Neural cell (in vitro differentiated cells): ENCODE data around the gene CENPP. TPM values are rescaled to one million over a fixed set of nuclear protein-coding genes. Genes with fewer than 3 reads are reported as not detected.

Source experiments
- H2AFZ ChIP-seq: fragments of 200-600, 300-800 bp; sonication (generic), shearing (Covaris generic); 2 replicates; pipeline ENCODE4 v1.6.0; 2014; ENCODE audit warnings: low read depth, mild to moderate bottlenecking, antibody characterized with exemption, low read length, moderate library complexity
- H3F3A ChIP-seq: fragments of 200-600 bp; shearing (Covaris generic); 2 replicates; pipeline ENCODE4 v1.6.1; 2016; ENCODE audit warnings: mild to moderate bottlenecking, moderate library complexity, mixed read lengths, antibody characterized with exemption, low read length; ENCODE audit not compliant: insufficient read depth, poor library complexity, severe bottlenecking
- H3K27ac ChIP-seq: fragments of 200-600, 300-800 bp; sonication (generic), shearing (Covaris generic); 2 replicates; pipeline ENCODE4 v1.5.1; 2014; ENCODE audit warnings: mild to moderate bottlenecking, low read length, moderate library complexity
- H3K27me3 ChIP-seq: fragments of 300-800, 200-600 bp; sonication (generic), shearing (Covaris generic); 2 replicates; pipeline ENCODE4 v1.6.0; 2014; ENCODE audit warnings: mild to moderate bottlenecking, low read depth, low read length, moderate library complexity; ENCODE audit not compliant: insufficient read depth
- H3K36me3 ChIP-seq: fragments of 300-800, 200-600 bp; sonication (generic), shearing (Covaris generic); 2 replicates; pipeline ENCODE4 v1.5.1; 2014; ENCODE audit warnings: mild to moderate bottlenecking, antibody characterized with exemption, low read length, moderate library complexity; ENCODE audit not compliant: insufficient read depth
- H3K4me2 ChIP-seq: fragments of 300-800, 200-600 bp; sonication (generic), shearing (Covaris generic); 2 replicates; pipeline ENCODE4 v1.6.0; 2014; ENCODE audit warnings: mild to moderate bottlenecking, low read length
- H3K4me3 ChIP-seq: fragments of 300-800, 200-600 bp; sonication (generic), shearing (Covaris generic); 2 replicates; pipeline ENCODE4 v1.5.1; 2014; ENCODE audit warnings: mild to moderate bottlenecking, low read length, moderate library complexity
- H3K79me2 ChIP-seq: fragments of 200-600 bp; shearing (Covaris generic); replicated peaks from 2 replicates; pipeline ENCODE4 v1.6.0; 2014; ENCODE audit warnings: mild to moderate bottlenecking, low read length, moderate library complexity; ENCODE audit not compliant: insufficient read depth
- H3K9ac ChIP-seq: fragments of 300-800, 200-600 bp; sonication (generic), shearing (Covaris generic); 2 replicates; pipeline ENCODE4 v1.6.1; 2016; ENCODE audit warnings: mild to moderate bottlenecking, low read length, mixed read lengths
- H3K9me2 ChIP-seq: fragments of 200-600 bp; shearing (Covaris generic); 2 replicates; pipeline ENCODE4 v1.6.1; 2016; ENCODE audit warnings: mild to moderate bottlenecking, low read length, mixed read lengths; ENCODE audit not compliant: insufficient read depth
- H3K9me3 ChIP-seq: fragments of 200-600, 300-800 bp; sonication (generic), shearing (Covaris generic); 2 replicates; pipeline ENCODE4 v1.6.1; 2016; ENCODE audit warnings: mild to moderate bottlenecking, mixed run types, low read length, moderate library complexity, mixed read lengths
- H4K20me1 ChIP-seq: fragments of 200-600 bp; shearing (Covaris generic); 2 replicates; pipeline ENCODE4 v1.6.1; 2016; ENCODE audit warnings: mild to moderate bottlenecking, mixed run types; ENCODE audit not compliant: insufficient read depth
- EP300 ChIP-seq: fragments of 450-650 bp; conservative IDR thresholded peaks from 2 replicates; pipeline ENCODE4 v1.6.1; 2014; ENCODE audit warnings: antibody characterized with exemption, mild to moderate bottlenecking, moderate library complexity; ENCODE audit not compliant: poor library complexity, severe bottlenecking
- EZH2 ChIP-seq: fragments of 200-600, 300-800 bp; shearing (Covaris generic), sonication (generic); IDR thresholded peaks from 2 replicates; pipeline ENCODE4 v1.6.1; 2014; ENCODE audit warnings: antibody characterized with exemption, low read length, borderline replicate concordance, mild to moderate bottlenecking; ENCODE audit not compliant: insufficient read depth, poor library complexity, severe bottlenecking
- MXI1 ChIP-seq: fragments of 450-650 bp; conservative IDR thresholded peaks from 2 replicates; pipeline ENCODE4 v1.6.1; 2014; ENCODE audit warnings: antibody characterized with exemption, mild to moderate bottlenecking; ENCODE audit not compliant: poor library complexity, severe bottlenecking
- POLR2AphosphoS5 ChIP-seq: IDR thresholded peaks from 2 replicates; pipeline ENCODE4 v1.6.1; 2012
- RAD21 ChIP-seq: fragments of 450-650 bp; conservative IDR thresholded peaks from 2 replicates; pipeline ENCODE4 v1.6.1; 2014; ENCODE audit warnings: antibody characterized with exemption, mild to moderate bottlenecking, moderate library complexity
- SMC3 ChIP-seq: fragments of 450-650 bp; conservative IDR thresholded peaks from 2 replicates; pipeline ENCODE4 v1.6.1; 2014; ENCODE audit warnings: antibody characterized with exemption, mild to moderate bottlenecking, moderate library complexity; ENCODE audit not compliant: poor library complexity
- TAF1 ChIP-seq: IDR thresholded peaks from 2 replicates; pipeline ENCODE4 v1.6.1; 2012; ENCODE audit warnings: low read depth
- polyA plus RNA-seq: library from polyadenylated mRNA; depleted of rRNA; stranded (reverse); fragments of >200 nt; gene quantifications from 2 replicates; pipeline ENCODE4 v1.2.3, GENCODE V29; 2014
- TF ChIP-seq, protein P1 (sequence below): IDR thresholded peaks from 2 replicates; pipeline ENCODE4 v1.6.1; 2012; ENCODE audit warnings: borderline replicate concordance
- TF ChIP-seq, protein P2 (sequence below): fragments of 450-650 bp; IDR thresholded peaks from 2 replicates; pipeline ENCODE4 v1.5.1; 2014; ENCODE audit warnings: antibody characterized with exemption, mild to moderate bottlenecking, moderate library complexity; ENCODE audit not compliant: poor library complexity, severe bottlenecking

CENPP gene
- polyA plus RNA-seq, 1 donor from 2014 or later: 5.0 TPM

DNA sequence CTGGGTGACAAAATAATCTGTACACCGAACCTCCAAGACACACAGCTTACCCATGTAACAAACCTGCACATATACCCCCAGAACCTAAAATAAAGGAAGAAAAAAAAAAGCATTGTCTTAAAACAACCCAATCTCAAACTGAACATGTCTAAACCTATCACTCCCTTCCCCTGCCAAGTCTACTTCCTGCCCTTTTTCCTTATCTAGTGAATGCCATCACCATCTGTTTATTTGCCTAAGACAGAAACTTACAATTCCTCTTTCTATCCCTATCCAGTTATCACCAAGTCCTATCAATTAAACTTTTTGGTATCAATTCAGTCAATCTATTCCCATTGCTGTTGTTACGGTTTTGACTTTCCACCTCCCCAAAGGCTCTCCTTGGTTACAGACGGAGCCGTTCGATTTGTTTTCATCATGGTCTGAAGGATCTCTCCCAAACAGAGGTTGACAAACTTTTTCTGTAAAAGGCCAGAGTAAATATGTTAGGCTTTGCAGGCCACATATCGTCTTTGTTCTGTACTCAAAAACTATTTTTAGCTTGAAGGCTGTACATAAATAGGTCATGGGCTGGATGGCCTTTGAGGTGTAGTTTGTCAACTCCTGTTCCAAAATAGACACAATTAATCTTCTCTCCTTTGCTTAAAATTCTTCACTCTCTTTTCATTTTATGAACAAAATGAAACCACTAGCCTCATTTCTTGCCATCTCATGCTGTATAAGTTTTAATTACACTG is 12.7 kb upstream of the CENPP start:
- Histone ChIP-seq H3K9me2 (no peaks in the 10 kb centered on the region), H3K27me3 (no peaks in the 10 kb centered on the region), H3K9me3 (no peaks in the 10 kb centered on the region), H2AFZ (no peak overlapping the region), H3K36me3 (peaks cover 7% of the 10 kb centered on the region), H3K9ac (no peak overlapping the region), H3K4me2 (no peak overlapping the region), H3K27ac (no peak overlapping the region), H3F3A (no peaks in the 10 kb centered on the region), H4K20me1 (no peaks in the 10 kb centered on the region), H3K79me2 (no peaks in the 10 kb centered on the region), H3K4me3 (no peak overlapping the region)
- TF ChIP-seq RAD21 (no peak), EZH2 (no peak), MXI1 (no peak), EP300 (no peak), TAF1 (no peak), SMC3 (no peak), POLR2AphosphoS5 (no peak)
- TF ChIP-seq, protein P1, sequence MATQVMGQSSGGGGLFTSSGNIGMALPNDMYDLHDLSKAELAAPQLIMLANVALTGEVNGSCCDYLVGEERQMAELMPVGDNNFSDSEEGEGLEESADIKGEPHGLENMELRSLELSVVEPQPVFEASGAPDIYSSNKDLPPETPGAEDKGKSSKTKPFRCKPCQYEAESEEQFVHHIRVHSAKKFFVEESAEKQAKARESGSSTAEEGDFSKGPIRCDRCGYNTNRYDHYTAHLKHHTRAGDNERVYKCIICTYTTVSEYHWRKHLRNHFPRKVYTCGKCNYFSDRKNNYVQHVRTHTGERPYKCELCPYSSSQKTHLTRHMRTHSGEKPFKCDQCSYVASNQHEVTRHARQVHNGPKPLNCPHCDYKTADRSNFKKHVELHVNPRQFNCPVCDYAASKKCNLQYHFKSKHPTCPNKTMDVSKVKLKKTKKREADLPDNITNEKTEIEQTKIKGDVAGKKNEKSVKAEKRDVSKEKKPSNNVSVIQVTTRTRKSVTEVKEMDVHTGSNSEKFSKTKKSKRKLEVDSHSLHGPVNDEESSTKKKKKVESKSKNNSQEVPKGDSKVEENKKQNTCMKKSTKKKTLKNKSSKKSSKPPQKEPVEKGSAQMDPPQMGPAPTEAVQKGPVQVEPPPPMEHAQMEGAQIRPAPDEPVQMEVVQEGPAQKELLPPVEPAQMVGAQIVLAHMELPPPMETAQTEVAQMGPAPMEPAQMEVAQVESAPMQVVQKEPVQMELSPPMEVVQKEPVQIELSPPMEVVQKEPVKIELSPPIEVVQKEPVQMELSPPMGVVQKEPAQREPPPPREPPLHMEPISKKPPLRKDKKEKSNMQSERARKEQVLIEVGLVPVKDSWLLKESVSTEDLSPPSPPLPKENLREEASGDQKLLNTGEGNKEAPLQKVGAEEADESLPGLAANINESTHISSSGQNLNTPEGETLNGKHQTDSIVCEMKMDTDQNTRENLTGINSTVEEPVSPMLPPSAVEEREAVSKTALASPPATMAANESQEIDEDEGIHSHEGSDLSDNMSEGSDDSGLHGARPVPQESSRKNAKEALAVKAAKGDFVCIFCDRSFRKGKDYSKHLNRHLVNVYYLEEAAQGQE: no peak
- TF ChIP-seq, protein P2, sequence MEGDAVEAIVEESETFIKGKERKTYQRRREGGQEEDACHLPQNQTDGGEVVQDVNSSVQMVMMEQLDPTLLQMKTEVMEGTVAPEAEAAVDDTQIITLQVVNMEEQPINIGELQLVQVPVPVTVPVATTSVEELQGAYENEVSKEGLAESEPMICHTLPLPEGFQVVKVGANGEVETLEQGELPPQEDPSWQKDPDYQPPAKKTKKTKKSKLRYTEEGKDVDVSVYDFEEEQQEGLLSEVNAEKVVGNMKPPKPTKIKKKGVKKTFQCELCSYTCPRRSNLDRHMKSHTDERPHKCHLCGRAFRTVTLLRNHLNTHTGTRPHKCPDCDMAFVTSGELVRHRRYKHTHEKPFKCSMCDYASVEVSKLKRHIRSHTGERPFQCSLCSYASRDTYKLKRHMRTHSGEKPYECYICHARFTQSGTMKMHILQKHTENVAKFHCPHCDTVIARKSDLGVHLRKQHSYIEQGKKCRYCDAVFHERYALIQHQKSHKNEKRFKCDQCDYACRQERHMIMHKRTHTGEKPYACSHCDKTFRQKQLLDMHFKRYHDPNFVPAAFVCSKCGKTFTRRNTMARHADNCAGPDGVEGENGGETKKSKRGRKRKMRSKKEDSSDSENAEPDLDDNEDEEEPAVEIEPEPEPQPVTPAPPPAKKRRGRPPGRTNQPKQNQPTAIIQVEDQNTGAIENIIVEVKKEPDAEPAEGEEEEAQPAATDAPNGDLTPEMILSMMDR: no peak

DNA sequence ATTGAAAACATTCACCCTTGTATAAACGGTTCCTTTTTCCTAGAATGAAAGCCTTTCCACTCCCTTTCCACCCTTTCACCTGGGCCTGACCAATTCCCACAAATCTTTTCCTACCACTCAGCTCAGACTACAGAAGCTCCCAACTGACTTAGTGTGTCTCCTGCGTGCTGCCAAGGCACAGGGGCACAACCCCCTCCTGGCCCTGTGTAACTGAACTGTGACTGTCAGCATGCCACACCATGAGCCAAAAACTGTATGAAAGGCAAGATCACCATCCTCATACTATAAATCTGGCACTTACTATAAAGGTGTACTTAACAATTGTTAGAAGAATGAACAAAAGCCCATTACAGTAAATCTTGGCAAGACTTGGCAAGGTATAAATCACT is 12.1 kb upstream of the CENPP start:
- no peaks in the 10 kb centered on the region for H3K9me3 ChIP-seq
- no peak overlapping the region for H3K27ac ChIP-seq
- H3K27me3 ChIP-seq: no peaks in the 10 kb centered on the region
- no peak overlapping the region for H3K4me3 ChIP-seq
- H2AFZ ChIP-seq: no peak overlapping the region
- H3K9me2 ChIP-seq: no peaks in the 10 kb centered on the region
- peaks cover 2% of the 10 kb centered on the region for H3K36me3 ChIP-seq
- H3F3A ChIP-seq: no peaks in the 10 kb centered on the region
- no peaks in the 10 kb centered on the region for H3K79me2 ChIP-seq
- H3K4me2 ChIP-seq: no peak overlapping the region
- no peaks in the 10 kb centered on the region for H4K20me1 ChIP-seq
- TF ChIP-seq, protein P1: no peak
- TF ChIP-seq EZH2 (no peak), MXI1 (no peak), EP300 (no peak), SMC3 (no peak), RAD21 (no peak), POLR2AphosphoS5 (no peak), TAF1 (no peak)
- TF ChIP-seq, protein P2: no peak
- H3K9ac ChIP-seq: no peak overlapping the region
